Smooth muscle cell (in vitro differentiated cells): ENCODE measurements around the gene ZNF407. TPM values are rescaled to one million over a fixed set of nuclear protein-coding genes. Genes with fewer than 3 reads are reported as not detected.

ENCODE experiments used
- DNase-seq: peaks from one replicate; lab custom pipeline; 2025; ENCODE audit not compliant: unreplicated experiment; lab: John Stamatoyannopoulos, UW
- H2AFZ ChIP-seq: fragments of 200-600 bp; sonication (generic); 2 replicates; pipeline ENCODE4 v1.6.0; 2016; ENCODE audit warnings: antibody characterized with exemption, low read depth, mild to moderate bottlenecking
- H3F3A ChIP-seq: fragments of 200-600 bp; sonication (generic); 2 replicates; pipeline ENCODE4 v1.6.0; 2017; ENCODE audit warnings: antibody characterized with exemption, low read depth
- H3K27ac ChIP-seq: fragments of 200-600 bp; sonication (generic); 2 replicates; pipeline ENCODE4 v1.5.1; 2016; ENCODE audit warnings: low read depth, mild to moderate bottlenecking
- H3K27me3 ChIP-seq: fragments of 200-600 bp; sonication (generic); 2 replicates; pipeline ENCODE4 v1.6.1; 2016; ENCODE audit warnings: low read depth, mild to moderate bottlenecking
- H3K36me3 ChIP-seq: fragments of 200-600 bp; sonication (generic); 2 replicates; pipeline ENCODE4 v1.5.1; 2016; ENCODE audit warnings: low read depth
- H3K4me1 ChIP-seq: fragments of 200-600 bp; sonication (generic); 2 replicates; pipeline ENCODE4 v1.5.1; 2016; ENCODE audit warnings: low read depth
- H3K4me2 ChIP-seq: fragments of 200-600 bp; sonication (generic); 2 replicates; pipeline ENCODE4 v1.6.0; 2016; ENCODE audit warnings: mild to moderate bottlenecking
- H3K4me3 ChIP-seq: fragments of 200-600 bp; sonication (generic); 2 replicates; pipeline ENCODE4 v1.5.1; 2016; ENCODE audit warnings: mild to moderate bottlenecking
- H3K79me2 ChIP-seq: fragments of 200-600 bp; sonication (generic); 2 replicates; pipeline ENCODE4 v1.6.0; 2016; ENCODE audit warnings: low read depth, mild to moderate bottlenecking
- H3K9ac ChIP-seq: fragments of 200-600 bp; sonication (generic); 2 replicates; pipeline ENCODE4 v1.6.0; 2016; ENCODE audit warnings: low read depth
- H3K9me3 ChIP-seq: fragments of 200-600 bp; sonication (generic); replicated peaks from 2 replicates; pipeline ENCODE4 v1.5.1; 2016; ENCODE audit warnings: low read depth
- H4K20me1 ChIP-seq: fragments of 200-600 bp; sonication (generic); 2 replicates; pipeline ENCODE4 v1.6.0; 2016; ENCODE audit warnings: low read depth
- WGBS: methylation state at CpG from one replicate; pipeline ENCODE4 v1.1.7; 2016; ENCODE audit warnings: low lambda C conversion rate; 5-methylcytosine and 5-hydroxymethylcytosine counted together
- polyA plus RNA-seq: library from polyadenylated mRNA; unstranded; fragments of >200 nt; fragmentation: Nextera tagmentation; extraction: Ambion mirVana; gene quantifications from 2 replicates; pipeline ENCODE4 v1.2.1, GENCODE V29; 2016
- total RNA-seq: library from RNA; depleted of rRNA; stranded (reverse); fragments of >200 nt; gene quantifications from 2 replicates; pipeline ENCODE4 v1.2.3, GENCODE V29; 2014
- TF ChIP-seq, protein P1 (sequence below): fragments of 200-600 bp; sonication (generic); IDR thresholded peaks from 2 replicates; pipeline ENCODE4 v1.5.1; 2017; ENCODE audit warnings: borderline replicate concordance, mild to moderate bottlenecking, antibody characterized with exemption; ENCODE audit not compliant: insufficient read depth, poor library complexity, severe bottlenecking

Gene ZNF407
- total and polyA plus RNA-seq, 2 experiments from 2014 or later = 4.5 to 11.5 TPM

DNA sequence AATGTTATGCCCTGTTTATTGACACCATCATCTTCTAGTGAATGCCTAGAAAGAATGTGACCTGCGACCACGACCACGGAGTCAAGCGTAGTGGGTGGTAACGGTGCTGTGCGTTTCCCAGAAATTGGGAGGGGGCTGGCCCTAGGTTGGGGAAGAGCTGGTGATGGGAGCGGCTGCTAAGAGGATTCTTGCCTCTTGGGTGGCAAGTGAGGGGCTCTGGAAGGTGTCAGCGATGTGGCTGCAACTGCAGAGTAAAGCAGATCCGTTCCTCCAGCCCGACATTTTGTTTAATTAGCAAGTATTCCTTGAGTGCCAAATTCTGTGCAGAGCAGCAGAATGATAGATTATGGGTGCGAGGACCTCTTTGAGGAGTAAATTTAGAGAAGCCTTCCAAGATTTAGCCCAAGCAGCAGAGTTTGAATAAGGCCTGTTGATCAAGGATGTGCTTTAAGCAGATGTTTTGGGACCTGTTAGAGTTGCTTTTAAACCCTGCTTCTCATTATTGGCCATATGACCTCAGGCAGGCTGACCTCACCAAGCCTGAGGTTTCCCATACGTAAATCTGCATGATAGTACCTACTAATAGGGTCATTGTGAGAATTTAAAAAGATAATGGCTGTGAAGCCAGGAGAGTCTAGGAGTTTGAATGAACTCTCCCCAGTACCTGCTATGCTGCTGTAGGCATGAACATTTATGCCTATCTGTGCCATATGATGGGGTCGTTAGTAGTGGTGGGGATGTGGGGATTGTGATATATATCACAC, 323.6 kb downstream of the ZNF407 start:
- 72% methylated on average over 13 of the region's 13 CpGs for WGBS
- DNase-seq = no peak
- Histone ChIP-seq H3K9me3 (no peaks in the 10 kb centered on the region), H3K27ac (no peak overlapping the region), H3K79me2 (no peaks in the 10 kb centered on the region), H3K27me3 (no peaks in the 10 kb centered on the region), H3F3A (no peaks in the 10 kb centered on the region), H3K4me1 (no peaks in the 10 kb centered on the region), H3K4me2 (no peak overlapping the region), H3K4me3 (no peak overlapping the region), H3K9ac (no peak overlapping the region), H4K20me1 (no peaks in the 10 kb centered on the region), H2AFZ (no peak overlapping the region), H3K36me3 (peaks cover 3% of the 10 kb centered on the region)
- TF ChIP-seq, protein P1, sequence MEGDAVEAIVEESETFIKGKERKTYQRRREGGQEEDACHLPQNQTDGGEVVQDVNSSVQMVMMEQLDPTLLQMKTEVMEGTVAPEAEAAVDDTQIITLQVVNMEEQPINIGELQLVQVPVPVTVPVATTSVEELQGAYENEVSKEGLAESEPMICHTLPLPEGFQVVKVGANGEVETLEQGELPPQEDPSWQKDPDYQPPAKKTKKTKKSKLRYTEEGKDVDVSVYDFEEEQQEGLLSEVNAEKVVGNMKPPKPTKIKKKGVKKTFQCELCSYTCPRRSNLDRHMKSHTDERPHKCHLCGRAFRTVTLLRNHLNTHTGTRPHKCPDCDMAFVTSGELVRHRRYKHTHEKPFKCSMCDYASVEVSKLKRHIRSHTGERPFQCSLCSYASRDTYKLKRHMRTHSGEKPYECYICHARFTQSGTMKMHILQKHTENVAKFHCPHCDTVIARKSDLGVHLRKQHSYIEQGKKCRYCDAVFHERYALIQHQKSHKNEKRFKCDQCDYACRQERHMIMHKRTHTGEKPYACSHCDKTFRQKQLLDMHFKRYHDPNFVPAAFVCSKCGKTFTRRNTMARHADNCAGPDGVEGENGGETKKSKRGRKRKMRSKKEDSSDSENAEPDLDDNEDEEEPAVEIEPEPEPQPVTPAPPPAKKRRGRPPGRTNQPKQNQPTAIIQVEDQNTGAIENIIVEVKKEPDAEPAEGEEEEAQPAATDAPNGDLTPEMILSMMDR = no peak

DNA sequence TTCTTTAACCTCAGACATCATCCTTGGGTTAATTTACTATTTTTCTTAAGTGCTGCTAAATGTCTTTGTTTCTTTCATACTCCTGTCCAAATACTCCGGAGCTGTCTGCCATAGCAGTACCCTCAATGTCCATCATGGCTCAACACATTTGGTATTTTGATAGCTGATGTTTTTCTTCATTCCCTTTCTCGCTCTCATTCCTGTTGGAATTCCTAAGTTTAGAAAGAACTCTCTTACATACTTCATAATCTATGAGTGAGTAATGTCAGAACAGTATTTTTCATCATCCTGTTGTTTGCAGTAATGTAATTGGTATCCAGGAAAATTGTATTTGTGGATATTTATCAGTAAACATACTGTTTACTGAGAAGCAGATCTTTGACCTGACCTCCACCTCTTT, 328.4 kb downstream of the ZNF407 start:
- no peak for DNase-seq
- 99% methylated on average over 2 of the region's 2 CpGs for WGBS
- Histone ChIP-seq H3K79me2 (no peaks in the 10 kb centered on the region), H3K9ac (no peak overlapping the region), H3K4me2 (no peak overlapping the region), H3K36me3 (no peaks in the 10 kb centered on the region), H3K27me3 (no peaks in the 10 kb centered on the region), H3K4me3 (no peak overlapping the region), H2AFZ (no peak overlapping the region), H3F3A (no peaks in the 10 kb centered on the region), H3K27ac (no peak overlapping the region), H4K20me1 (no peaks in the 10 kb centered on the region), H3K9me3 (no peaks in the 10 kb centered on the region), H3K4me1 (no peaks in the 10 kb centered on the region)
- TF ChIP-seq, protein P1 = no peak

DNA sequence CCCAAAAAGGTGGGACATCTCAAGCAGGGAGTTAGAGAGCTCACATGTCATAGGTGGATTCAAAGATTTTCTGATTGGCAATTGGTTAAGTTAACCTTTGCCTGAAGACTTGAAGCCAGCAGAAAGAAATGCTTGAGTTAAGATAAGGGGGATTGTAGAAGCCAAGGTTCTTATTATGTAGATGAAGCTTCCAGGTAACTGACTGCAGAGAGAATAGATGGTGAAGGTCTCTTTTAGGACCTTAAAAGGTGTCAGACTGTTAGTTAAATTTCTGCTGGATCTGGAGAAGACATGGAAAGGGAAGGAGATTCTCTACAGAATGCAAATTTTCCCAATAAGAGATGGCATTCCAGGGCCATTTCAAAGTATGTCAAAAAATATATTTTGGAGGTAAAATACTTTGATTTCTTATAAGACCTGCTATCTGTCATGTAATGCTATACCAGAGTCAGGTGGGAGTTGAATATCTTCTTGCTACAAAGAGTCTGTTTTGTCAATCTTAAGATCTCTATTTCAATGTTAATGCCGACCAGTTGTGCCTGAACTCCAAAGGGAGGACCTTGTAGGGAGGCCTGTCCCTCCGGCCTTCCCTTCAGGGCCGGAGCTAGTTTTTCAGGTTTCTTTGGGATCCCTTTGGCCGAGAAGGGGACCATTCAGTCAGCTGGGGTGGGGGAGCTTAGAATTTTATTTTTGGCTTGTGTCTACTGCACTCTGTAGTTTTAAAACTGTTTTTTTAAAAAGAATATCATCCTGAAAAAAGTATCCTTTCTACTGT, 330.7 kb downstream of the ZNF407 start:
- Histone ChIP-seq H3K4me2 (no peak overlapping the region), H3K27me3 (no peaks in the 10 kb centered on the region), H3K4me3 (no peak overlapping the region), H3K36me3 (peaks cover 4% of the 10 kb centered on the region), H3K27ac (no peak overlapping the region), H3K4me1 (no peaks in the 10 kb centered on the region), H2AFZ (no peak overlapping the region), H3F3A (no peaks in the 10 kb centered on the region), H3K79me2 (no peaks in the 10 kb centered on the region), H3K9me3 (no peaks in the 10 kb centered on the region), H3K9ac (no peak overlapping the region), H4K20me1 (no peaks in the 10 kb centered on the region)
- no peak for DNase-seq
- WGBS = 74% methylated on average over 4 of the region's 4 CpGs
- TF ChIP-seq, protein P1 = no peak
